ENCODE data around the gene SEC22A. TPM values are rescaled to one million over a fixed set of nuclear protein-coding genes. Genes with fewer than 3 reads are reported as not detected.
A peak's percentile ranks its signal among the peaks of the same experiment; 100 is the strongest.

SEC22A gene
- total RNA-seq: 10 to 100 TPM; 14.4 to 22.5 (median 18.7) TPM
- 22.1 TPM for total RNA-seq (2013)
- 8.2 to 22.2 (median 16.0) reads per million in 29 experiments for total RNA-seq

GRCh38 chr3:123201557-123202427 is at the start of gene SEC22A:
SEC22A (plus strand) TSS chr3:123201943; CDS start chr3:123209218, 7,275 bp downstream.
- Mint-ChIP-seq H3K36me3 (no peaks in the 10 kb centered on the region), H3K4me3 (peak within 1 kb of the TSS; percentile 84 to 92 (median 92)), H3K4me1 (peaks cover 25 to 32% (median 28%) of the 10 kb centered on the region in 3 donors), H3K9me3 (peaks cover 0 to 15% (median 8%) of the 10 kb centered on the region in 3 donors), H3K27ac (peak within 1 kb of the TSS; percentile 97 to 98), H3K27me3 (no peaks in the 10 kb centered on the region)
- CTCF ChIA-PET: interaction anchor here in 1 of 2 donors (0.6 kb wide), 1 partner anchor 408 kb away, joined by 3 read pairs; no protein-coding TSS in a partner anchor
- WGBS (ENCODE audit: insufficient coverage): 2% methylated on average over 59 of the region's 60 CpGs
- no peaks in the 10 kb centered on the region for H3K9me3 ChIP-seq
- DNase-seq (peak; percentile 86 to 99 (median 96)), ATAC-seq (replicated peaks in 1 of 4) (peak; percentile 94 to 99 (median 98))
- no peaks in the 10 kb centered on the region for H3K27me3 ChIP-seq (replicated peaks in 1 of 2; ENCODE audit: control insufficient read depth in 2 of 2, extremely low read depth in 1 of 2, insufficient read depth in 2 of 2, low read length in 1 of 2)
- peak within 1 kb of the TSS; percentile 98 for H3K27ac ChIP-seq (ENCODE audit: low read length)
- peak within 1 kb of the TSS; percentile 76 to 91 for H3K4me3 ChIP-seq (ENCODE audit: control insufficient read depth in 1 of 2, extremely low read depth in 1 of 2, low read length in 1 of 2)
- POLR2A ChIA-PET: interaction anchor here in 1 of 2 donors (0.5 to 1.8 kb wide), 9 partner anchors 14 to 818 kb away, joined by 3 to 11 read pairs (median 5); partner anchors contain the start of genes FAM162A, HACD2, HSPBAP1 and KPNA1
- H3K4me1 ChIP-seq (ENCODE audit: control insufficient read depth in 1 of 2, extremely low read depth in 1 of 2, insufficient read depth in 2 of 2, low read length in 2 of 2): peaks cover 9 to 18% of the 10 kb centered on the region in 2 experiments
- no peaks in the 10 kb centered on the region for H3K36me3 ChIP-seq (ENCODE audit: control insufficient read depth in 2 of 2, extremely low read depth in 1 of 2, insufficient read depth in 1 of 2, low read length in 1 of 2)

GRCh38 chr3:123152687-123153086 is 49.1 kb upstream of the SEC22A start:
- no peaks in the 10 kb centered on the region for H3K4me1 Mint-ChIP-seq
- H3K9me3 Mint-ChIP-seq: peaks cover 0 to 7% (median 0%) of the 10 kb centered on the region in 3 donors
- 94% methylated on average over 3 of the region's 3 CpGs for WGBS (ENCODE audit: insufficient coverage)
- H3K36me3 Mint-ChIP-seq: peaks cover 31% of the 10 kb centered on the region
- ChIA-PET CTCF (interaction anchor here in 1 of 2 donors (0.5 kb wide), 1 partner anchor 33 kb away, joined by 3 read pairs; no protein-coding TSS in a partner anchor), POLR2A (interaction anchor here (0.6 to 1.0 kb wide), 2 partner anchors 9 to 49 kb away, joined by 3 to 4 read pairs; partner anchors contain the start of gene SEC22A (in 1 of the 2))
- H3K27me3 Mint-ChIP-seq: no peaks in the 10 kb centered on the region
- H3K4me3 Mint-ChIP-seq: no peak overlapping the region
- Histone ChIP-seq H3K27me3 (replicated peaks in 1 of 2; ENCODE audit: control insufficient read depth in 2 of 2, extremely low read depth in 1 of 2, insufficient read depth in 2 of 2, low read length in 1 of 2) (no peaks in the 10 kb centered on the region), H3K36me3 (ENCODE audit: control insufficient read depth in 2 of 2, extremely low read depth in 1 of 2, insufficient read depth in 1 of 2, low read length in 1 of 2) (peaks cover 0 to 16% of the 10 kb centered on the region in 2 donors), H3K27ac (ENCODE audit: low read length) (no peak overlapping the region), H3K9me3 (no peaks in the 10 kb centered on the region), H3K4me1 (ENCODE audit: control insufficient read depth in 1 of 2, extremely low read depth in 1 of 2, insufficient read depth in 2 of 2, low read length in 2 of 2) (peaks cover 0 to 4% of the 10 kb centered on the region in 2 experiments), H3K4me3 (ENCODE audit: control insufficient read depth in 1 of 2, extremely low read depth in 1 of 2, low read length in 1 of 2) (no peak overlapping the region)
- ATAC-seq (replicated peaks in 1 of 4) (no peak), DNase-seq (no peak)
- H3K27ac Mint-ChIP-seq: no peak overlapping the region

- no peaks in the 10 kb centered on the region for H3K9me3 ChIP-seq
- ChIA-PET CTCF (no interaction called here), POLR2A (interaction anchor here (0.6 to 1.0 kb wide), 2 partner anchors 9 to 48 kb away, joined by 3 to 4 read pairs; partner anchors contain the start of gene SEC22A (in 1 of the 2))
- Mint-ChIP-seq H3K4me1 (no peaks in the 10 kb centered on the region), H3K36me3 (peaks cover 35% of the 10 kb centered on the region), H3K4me3 (no peak overlapping the region), H3K27me3 (no peaks in the 10 kb centered on the region), H3K9me3 (peaks cover 0 to 7% (median 0%) of the 10 kb centered on the region in 3 donors), H3K27ac (no peak overlapping the region)
- no peak overlapping the region for H3K4me3 ChIP-seq (ENCODE audit: control insufficient read depth in 1 of 2, extremely low read depth in 1 of 2, low read length in 1 of 2)
- peaks cover 0 to 16% of the 10 kb centered on the region in 2 donors for H3K36me3 ChIP-seq (ENCODE audit: control insufficient read depth in 2 of 2, extremely low read depth in 1 of 2, insufficient read depth in 1 of 2, low read length in 1 of 2)
- no peak overlapping the region for H3K27ac ChIP-seq (ENCODE audit: low read length)
- H3K4me1 ChIP-seq (ENCODE audit: control insufficient read depth in 1 of 2, extremely low read depth in 1 of 2, insufficient read depth in 2 of 2, low read length in 2 of 2): peaks cover 0 to 4% of the 10 kb centered on the region in 2 experiments
- 100% methylated on average over 1 of the region's 6 CpGs for WGBS (ENCODE audit: insufficient coverage)
- no peaks in the 10 kb centered on the region for H3K27me3 ChIP-seq (replicated peaks in 1 of 2; ENCODE audit: control insufficient read depth in 2 of 2, extremely low read depth in 1 of 2, insufficient read depth in 2 of 2, low read length in 1 of 2)
- no peak for DNase-seq
- ATAC-seq (replicated peaks in 1 of 4): no peak
These were observed 48.4 kb upstream of the SEC22A start for GRCh38 chr3:123153125-123154019.

GRCh38 chr3:123154020-123154985 is 47.4 kb upstream of the SEC22A start:
- H3K4me1 Mint-ChIP-seq: no peaks in the 10 kb centered on the region
- no CpG with 5 or more reads among the region's 7 CpGs for WGBS (ENCODE audit: insufficient coverage)
- peaks cover 0 to 16% of the 10 kb centered on the region in 2 donors for H3K36me3 ChIP-seq (ENCODE audit: control insufficient read depth in 2 of 2, extremely low read depth in 1 of 2, insufficient read depth in 1 of 2, low read length in 1 of 2)

GRCh38 chr3:123155471-123156011 is 46.2 kb upstream of the SEC22A start:
- Mint-ChIP-seq H3K36me3 (peaks cover 28% of the 10 kb centered on the region), H3K27me3 (no peaks in the 10 kb centered on the region), H3K9me3 (peaks cover 0 to 7% (median 0%) of the 10 kb centered on the region in 3 donors), H3K4me3 (no peak overlapping the region), H3K27ac (no peak overlapping the region), H3K4me1 (no peaks in the 10 kb centered on the region)
- H3K27ac ChIP-seq (ENCODE audit: low read length): no peak overlapping the region
- POLR2A ChIA-PET: no interaction called here
- WGBS (ENCODE audit: insufficient coverage): 90% methylated on average over 8 of the region's 9 CpGs
- peaks cover 0 to 16% of the 10 kb centered on the region in 2 donors for H3K36me3 ChIP-seq (ENCODE audit: control insufficient read depth in 2 of 2, extremely low read depth in 1 of 2, insufficient read depth in 1 of 2, low read length in 1 of 2)
- CTCF ChIA-PET: no interaction called here
- H3K4me1 ChIP-seq (ENCODE audit: control insufficient read depth in 1 of 2, extremely low read depth in 1 of 2, insufficient read depth in 2 of 2, low read length in 2 of 2): peaks cover 0 to 4% of the 10 kb centered on the region in 2 experiments
- ATAC-seq (replicated peaks in 1 of 4) (no peak), DNase-seq (no peak)
- H3K27me3 ChIP-seq (replicated peaks in 1 of 2; ENCODE audit: control insufficient read depth in 2 of 2, extremely low read depth in 1 of 2, insufficient read depth in 2 of 2, low read length in 1 of 2): no peaks in the 10 kb centered on the region
- H3K9me3 ChIP-seq: no peaks in the 10 kb centered on the region
- no peak overlapping the region for H3K4me3 ChIP-seq (ENCODE audit: control insufficient read depth in 1 of 2, extremely low read depth in 1 of 2, low read length in 1 of 2)

More at GRCh38 chr3:123154020-123154985, 47.4 kb upstream of the SEC22A start:
- ChIA-PET POLR2A (no interaction called here), CTCF (no interaction called here)
- Mint-ChIP-seq H3K9me3 (peaks cover 0 to 7% (median 0%) of the 10 kb centered on the region in 3 donors), H3K36me3 (peaks cover 27% of the 10 kb centered on the region), H3K4me3 (no peak overlapping the region), H3K27me3 (no peaks in the 10 kb centered on the region), H3K27ac (no peak overlapping the region)
- H3K4me1 ChIP-seq (ENCODE audit: control insufficient read depth in 1 of 2, extremely low read depth in 1 of 2, insufficient read depth in 2 of 2, low read length in 2 of 2): peaks cover 0 to 4% of the 10 kb centered on the region in 2 experiments
- H3K9me3 ChIP-seq: no peaks in the 10 kb centered on the region
- H3K4me3 ChIP-seq (ENCODE audit: control insufficient read depth in 1 of 2, extremely low read depth in 1 of 2, low read length in 1 of 2): no peak overlapping the region
- no peak overlapping the region for H3K27ac ChIP-seq (ENCODE audit: low read length)
- H3K27me3 ChIP-seq (replicated peaks in 1 of 2; ENCODE audit: control insufficient read depth in 2 of 2, extremely low read depth in 1 of 2, insufficient read depth in 2 of 2, low read length in 1 of 2): no peaks in the 10 kb centered on the region
- ATAC-seq (replicated peaks in 1 of 4) (no peak), DNase-seq (no peak)
